ENCODE data around the gene PPP4R2.

GRCh38 chr3:72985576-72985975 is 11.0 kb upstream of the PPP4R2 start:
- TF ChIP-seq CTCF (IDR thresholded peaks at IDR 0.05; ENCODE audit: insufficient read depth, low read length, poor library complexity, severe bottlenecking) (no peak), EZH2phosphoT487 (conservative IDR thresholded peaks at IDR 0.05; ENCODE audit: low read length) (no peak)
